ENCODE measurements around the gene GNG12.

GRCh38 chr1:67726224-67726623 lies 107.0 kb downstream of the GNG12 start:
- TF ChIP-seq EZH2 (IDR thresholded peaks at IDR 0.05; ENCODE audit: low read depth) (no peak), CTCF (conservative IDR thresholded peaks at IDR 0.05) (no peak)

Data from PC-9 (cell line).